ENCODE results near the gene RLBP1.

DNA sequence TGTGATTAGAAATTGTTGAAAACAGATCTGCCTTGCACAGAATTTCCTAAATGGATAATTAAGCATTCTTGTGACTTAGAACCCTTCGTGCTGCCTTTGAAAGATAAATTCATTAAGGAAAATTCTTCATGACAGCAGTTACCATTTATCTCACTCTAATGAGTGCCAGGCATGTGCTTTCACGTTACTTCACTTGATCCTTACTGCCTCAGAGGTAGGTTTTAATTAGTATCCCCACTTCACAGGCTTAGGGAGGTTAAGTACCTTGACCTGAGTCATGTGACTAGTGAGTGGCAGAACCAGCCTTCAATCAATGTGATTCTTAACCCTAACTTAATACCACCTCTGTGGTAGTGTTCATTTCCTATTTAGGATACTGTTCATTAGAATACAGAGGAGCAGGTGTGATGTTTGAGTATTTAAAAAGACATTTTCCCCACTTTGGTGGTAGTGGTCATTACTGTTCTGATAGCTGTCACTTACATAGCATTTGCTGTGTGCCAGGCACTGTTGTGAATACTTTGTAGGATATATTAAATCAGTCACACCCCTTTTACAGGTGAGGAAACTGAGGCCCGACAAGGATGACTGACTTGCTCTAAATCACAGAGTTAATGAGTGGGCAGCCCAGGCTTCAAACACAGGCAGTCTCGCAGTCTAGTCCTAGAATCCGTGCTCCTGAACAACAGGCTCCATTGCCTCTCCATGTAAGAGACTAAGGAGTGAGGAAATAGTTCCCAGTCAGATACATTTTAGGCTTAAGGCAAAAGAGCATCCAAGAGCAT, 57.9 kb downstream of the RLBP1 start:
- no peak for TF ChIP-seq POLR2A (IDR thresholded peaks at IDR 0.05; ENCODE audit: low read length)
- no peak for TF ChIP-seq GATA1 (IDR thresholded peaks at IDR 0.05; ENCODE audit: low read depth, low read length)

Data from erythroblast (primary cell).